ENCODE data around the gene PTPN9. TPM values are rescaled to one million over a fixed set of nuclear protein-coding genes. Genes with fewer than 3 reads are reported as not detected.

Gene PTPN9
- total and polyA plus RNA-seq, 2 of the 4 experiments (the other 2 are of a cell fraction), result 26.5 to 38.9 TPM

- TF ChIP-seq MAZ (IDR thresholded peaks at IDR 0.05; ENCODE audit: borderline replicate concordance, low read depth, low read length), result no peak
- TF ChIP-seq RCOR1 (IDR thresholded peaks at IDR 0.05; ENCODE audit: insufficient replicate concordance, low read length), result no peak
- no peak for TF ChIP-seq ELK1 (IDR thresholded peaks at IDR 0.05; ENCODE audit: borderline replicate concordance, low read depth, low read length)
- TF ChIP-seq, protein P1, sequence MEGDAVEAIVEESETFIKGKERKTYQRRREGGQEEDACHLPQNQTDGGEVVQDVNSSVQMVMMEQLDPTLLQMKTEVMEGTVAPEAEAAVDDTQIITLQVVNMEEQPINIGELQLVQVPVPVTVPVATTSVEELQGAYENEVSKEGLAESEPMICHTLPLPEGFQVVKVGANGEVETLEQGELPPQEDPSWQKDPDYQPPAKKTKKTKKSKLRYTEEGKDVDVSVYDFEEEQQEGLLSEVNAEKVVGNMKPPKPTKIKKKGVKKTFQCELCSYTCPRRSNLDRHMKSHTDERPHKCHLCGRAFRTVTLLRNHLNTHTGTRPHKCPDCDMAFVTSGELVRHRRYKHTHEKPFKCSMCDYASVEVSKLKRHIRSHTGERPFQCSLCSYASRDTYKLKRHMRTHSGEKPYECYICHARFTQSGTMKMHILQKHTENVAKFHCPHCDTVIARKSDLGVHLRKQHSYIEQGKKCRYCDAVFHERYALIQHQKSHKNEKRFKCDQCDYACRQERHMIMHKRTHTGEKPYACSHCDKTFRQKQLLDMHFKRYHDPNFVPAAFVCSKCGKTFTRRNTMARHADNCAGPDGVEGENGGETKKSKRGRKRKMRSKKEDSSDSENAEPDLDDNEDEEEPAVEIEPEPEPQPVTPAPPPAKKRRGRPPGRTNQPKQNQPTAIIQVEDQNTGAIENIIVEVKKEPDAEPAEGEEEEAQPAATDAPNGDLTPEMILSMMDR (conservative IDR thresholded peaks at IDR 0.05; ENCODE audit: low read depth, low read length), result no peak
- no peak for TF ChIP-seq MXI1 (IDR thresholded peaks at IDR 0.05; ENCODE audit: borderline replicate concordance, low read depth, low read length)
- no peak for TF ChIP-seq MAFK (IDR thresholded peaks at IDR 0.05; ENCODE audit: low read depth, low read length)
- TF ChIP-seq, protein P2, sequence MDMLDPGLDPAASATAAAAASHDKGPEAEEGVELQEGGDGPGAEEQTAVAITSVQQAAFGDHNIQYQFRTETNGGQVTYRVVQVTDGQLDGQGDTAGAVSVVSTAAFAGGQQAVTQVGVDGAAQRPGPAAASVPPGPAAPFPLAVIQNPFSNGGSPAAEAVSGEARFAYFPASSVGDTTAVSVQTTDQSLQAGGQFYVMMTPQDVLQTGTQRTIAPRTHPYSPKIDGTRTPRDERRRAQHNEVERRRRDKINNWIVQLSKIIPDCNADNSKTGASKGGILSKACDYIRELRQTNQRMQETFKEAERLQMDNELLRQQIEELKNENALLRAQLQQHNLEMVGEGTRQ (IDR thresholded peaks at IDR 0.05; ENCODE audit: low read depth, low read length), result no peak
- no peak for TF ChIP-seq POLR2A (IDR thresholded peaks at IDR 0.05; ENCODE audit: low read depth, low read length)
- TF ChIP-seq CHD1 (IDR thresholded peaks at IDR 0.05; ENCODE audit: low read depth, low read length), result no peak
- TF ChIP-seq BHLHE40 (IDR thresholded peaks at IDR 0.05; ENCODE audit: low read depth, low read length), result no peak
- no peak for TF ChIP-seq RAD21 (IDR thresholded peaks at IDR 0.05; ENCODE audit: low read length)
- TF ChIP-seq CEBPB (IDR thresholded peaks at IDR 0.05; ENCODE audit: low read depth, low read length), result no peak
- no peak for TF ChIP-seq NFE2L2 (IDR thresholded peaks at IDR 0.05; ENCODE audit: low read depth, low read length)
- no peak for TF ChIP-seq RFX5 (IDR thresholded peaks at IDR 0.05; ENCODE audit: low read depth, low read length)
- DNase-seq, result peak; percentile 25
- H2BK120ac ChIP-seq (ENCODE audit: low read depth, low read length), result no peak overlapping the region
- peak overlapping the region; percentile 89 for H3K4me2 ChIP-seq (ENCODE audit: low read depth, low read length)
- ChIA-PET CTCF (interaction anchor here (0.7 to 1.7 kb wide), 2 partner anchors 89 to 205 kb away, joined by 3 to 4 read pairs; partner anchors contain the start of gene MAN2C1), POLR2A (ENCODE audit: unreplicated experiment) (no interaction called here)
- H3K4me1 ChIP-seq (ENCODE audit: control insufficient read depth, insufficient read depth, low read length), result peaks cover 11% of the 10 kb centered on the region
- H3K4me3 ChIP-seq (ENCODE audit: insufficient read depth, low read depth, low read length), result peak overlapping the region; percentile 60; the same call in 1 of the 2 replicates
- peak overlapping the region; percentile 61; the same call in 1 of the 2 replicates for H2AK5ac ChIP-seq (ENCODE audit: low read depth, low read length)
- H3K27me3 ChIP-seq (ENCODE audit: control insufficient read depth, insufficient read depth, low read length), result no peaks in the 10 kb centered on the region
- dilution Hi-C loops (cut with HindIII; ENCODE audit: low sequenced_read_pairs, unreplicated experiment), result no loop called here
- H2BK15ac ChIP-seq (ENCODE audit: low read depth, low read length), result no peak overlapping the region
- peaks cover 3% of the 10 kb centered on the region; the same call in 1 of the 2 replicates for H3K9me1 ChIP-seq (ENCODE audit: insufficient read depth, low read length)
- H3K56ac ChIP-seq (ENCODE audit: extremely low read depth, insufficient read depth, low read length), result no peak overlapping the region
- BruUV-seq (replicated peaks), result no TSS peak
- H3K9ac ChIP-seq (ENCODE audit: low read depth, low read length), result peak overlapping the region; percentile 71
- H4K91ac ChIP-seq (ENCODE audit: insufficient read depth, low read depth, low read length), result no peak overlapping the region
- H2AFZ ChIP-seq (replicated peaks; ENCODE audit: low read length, poor library complexity), result peak overlapping the region; percentile 35
- H3K14ac ChIP-seq (replicated peaks; ENCODE audit: low read depth, low read length), result peak overlapping the region; percentile 70; the same call in 1 of the 2 replicates
- peaks cover 7% of the 10 kb centered on the region for H4K20me1 ChIP-seq (ENCODE audit: insufficient read depth, low read length)
- H2BK20ac ChIP-seq (ENCODE audit: low read depth, low read length), result no peak overlapping the region; the same call in 1 of the 2 replicates
- peak overlapping the region; percentile 67; the same call in 1 of the 2 replicates for H3K23ac ChIP-seq (ENCODE audit: low read depth, low read length)
- intact Hi-C loops (cut with micrococcal nuclease), result loop anchor here (10.0 kb wide), 1 partner anchor 432 kb away; the partner anchor contains the start of gene PPCDC
- in situ Hi-C loops (cut with MboI; ENCODE audit: low sequenced_read_pairs), result no loop called here
- no peak overlapping the region for H3K18ac ChIP-seq (ENCODE audit: low read depth, low read length)
- 55% methylated on average over 3 of the region's 6 CpGs; no CpG with 5 or more reads in 1 of the 2 experiments for WGBS, 2 experiments (ENCODE audit: extremely low coverage in 2 of 2, insufficient read length in 1 of 2)
- H4K8ac ChIP-seq (ENCODE audit: low read depth in 2 of 2, low read length in 2 of 2), result peak overlapping the region in 1 of 2 experiments; percentile 85; a peak in 3 of 4 replicates
- peaks cover 11 to 15% of the 10 kb centered on the region in 2 experiments; a peak in 3 of 4 replicates for H3K79me1 ChIP-seq (ENCODE audit: low read depth in 1 of 2, low read length in 2 of 2)
- no peaks in the 10 kb centered on the region for H3K9me3 ChIP-seq (ENCODE audit: control insufficient read depth, insufficient read depth, low read length)
- H2BK5ac ChIP-seq (ENCODE audit: low read depth, low read length, poor library complexity, severe bottlenecking), result peak overlapping the region; percentile 72
- peak overlapping the region; percentile 9; the same call in 1 of the 2 replicates for H3K4ac ChIP-seq (ENCODE audit: low read depth, low read length)
- 0 out of 2 replicates have a peak overlapping the region, but pooled peaks have one; percentile 14 for H4K5ac ChIP-seq (ENCODE audit: low read depth, low read length)
- H2AK9ac ChIP-seq (replicated peaks; ENCODE audit: low read depth, low read length, poor library complexity), result peak overlapping the region; percentile 84
- H3K36me3 ChIP-seq (ENCODE audit: control insufficient read depth, insufficient read depth, low read length), result no peaks in the 10 kb centered on the region
- ATAC-seq (ENCODE audit: low read depth), result no peak
- H3K27ac ChIP-seq (ENCODE audit: insufficient read depth, low read length), result peak overlapping the region; percentile 54; the same call in 1 of the 2 replicates
These were observed 122.4 kb downstream of the PTPN9 start for GRCh38 chr15:75456710-75457109.
